Endothelial cell of umbilical vein (primary cell): Measurements from ENCODE around the gene PTGIR. TPM values are rescaled to one million over a fixed set of nuclear protein-coding genes. Genes with fewer than 3 reads are reported as not detected.

ENCODE experiments used
- BruUV-seq: library from RNA; stranded (reverse); fragments of 400-500 nt; replicated peaks from 2 replicates; lab custom pipeline; 2021; lab: Mats Ljungman, UMichigan
- CTCF ChIA-PET: fragments of 300-600, 350-600 bp; sonication (Branson Sonifier 250); formaldehyde crosslinking; loops from one replicate; lab custom pipeline; 2021; ENCODE audit warnings: antibody characterized with exemption, inconsistent platforms; lab: Charles Lee
- POLR2A ChIA-PET: fragments of 300-600, 350-600 bp; sonication (Branson Sonifier 250); formaldehyde crosslinking; loops from one replicate; lab custom pipeline; 2021; ENCODE audit warnings: antibody characterized with exemption, inconsistent platforms; lab: Charles Lee
- DNase-seq: peaks from one replicate; pipeline ENCODE4 v3.0.0-alpha.2; 2011; ENCODE audit warnings: low read depth, low spot score
- FAIRE-seq: peaks from 2 replicates; lab custom pipeline; 2011; peaks lifted over from hg19 to GRCh38; lab: Jason Lieb, UNC
- H2AFZ ChIP-seq: 2 replicates; pipeline ENCODE4 v1.6.0; 2012; ENCODE audit warnings: low read depth, low read length, control low read depth, inconsistent platforms
- H3K27ac ChIP-seq: 2 replicates; pipeline ENCODE4 v1.5.1; 2011; ENCODE audit warnings: low read depth, mild to moderate bottlenecking, control low read depth, low read length, moderate library complexity; ENCODE audit not compliant: insufficient read depth
- H3K27me3 ChIP-seq, 2 experiments: 2 replicates each; pipeline versions ENCODE4 v1.6.0 to v1.6.1; 2011; ENCODE audit warnings: low read length in 2 of 2, mixed read lengths in 1 of 2; ENCODE audit not compliant: control insufficient read depth in 2 of 2, insufficient read depth in 2 of 2
- H3K36me3 ChIP-seq, 2 experiments: 2 replicates in 1 of 2; 3 replicates in 1 of 2; pipeline ENCODE4 v1.5.1; 2011; ENCODE audit warnings: low read length in 2 of 2, mild to moderate bottlenecking in 1 of 2, moderate library complexity in 1 of 2; ENCODE audit not compliant: control insufficient read depth in 2 of 2, insufficient read depth in 2 of 2; ENCODE audit errors: extremely low read depth in 1 of 2
- H3K4me1 ChIP-seq: 3 replicates; pipeline ENCODE4 v1.5.1; 2011; ENCODE audit warnings: mild to moderate bottlenecking, low read length; ENCODE audit not compliant: control insufficient read depth, insufficient read depth; ENCODE audit errors: extremely low read depth
- H3K4me2 ChIP-seq: 2 replicates; pipeline ENCODE4 v1.6.1; 2011; ENCODE audit warnings: low read length, control low read depth, mixed read lengths; ENCODE audit not compliant: insufficient read depth
- H3K4me3 ChIP-seq, 3 experiments: fragments of 200-600 bp in 1 of 3; sonication (generic), shearing (Covaris generic) in 1 of 3; replicated peaks in 1 of 3; 2 replicates each; pipeline ENCODE4 v1.5.1; 2011 to 2016; ENCODE audit warnings: control low read depth in 3 of 3, low read length in 3 of 3, mild to moderate bottlenecking in 2 of 3, inconsistent platforms in 1 of 3, low read depth in 1 of 3, moderate library complexity in 1 of 3; ENCODE audit not compliant: insufficient read depth in 1 of 3
- H3K79me2 ChIP-seq: 2 replicates; pipeline ENCODE4 v1.6.0; 2012; ENCODE audit warnings: low read length, inconsistent platforms; ENCODE audit not compliant: control insufficient read depth, insufficient read depth
- H3K9ac ChIP-seq: replicated peaks from 2 replicates; pipeline ENCODE3; 2011; ENCODE audit warnings: low read length, control low read depth; ENCODE audit not compliant: insufficient read depth; ENCODE audit errors: extremely low read depth
- H3K9me1 ChIP-seq: replicated peaks from 3 replicates; pipeline ENCODE4 v1.6.0; 2011; ENCODE audit warnings: mild to moderate bottlenecking, low read length; ENCODE audit not compliant: control insufficient read depth, insufficient read depth; ENCODE audit errors: extremely low read depth
- H3K9me3 ChIP-seq: replicated peaks from 2 replicates; pipeline ENCODE4 v1.5.1; 2012; ENCODE audit warnings: low read length, inconsistent platforms; ENCODE audit not compliant: control insufficient read depth, insufficient read depth
- H4K20me1 ChIP-seq: replicated peaks from 2 replicates; pipeline ENCODE3; 2011; ENCODE audit warnings: mild to moderate bottlenecking, low read length; ENCODE audit not compliant: control insufficient read depth, insufficient read depth; ENCODE audit errors: extremely low read depth
- CTCF ChIP-seq, 2 donors: IDR thresholded peaks; 1 replicate in 1 of 2; 2 replicates in 1 of 2; pipeline ENCODE4 v1.5.1; 2011; ENCODE audit warnings: low read length in 2 of 2, mild to moderate bottlenecking in 2 of 2, moderate library complexity in 2 of 2, control low read depth in 1 of 2, inconsistent platforms in 1 of 2, low read depth in 1 of 2; ENCODE audit not compliant: insufficient read depth in 1 of 2; ENCODE audit errors: extremely low read depth in 1 of 2
- EZH2 ChIP-seq: IDR thresholded peaks from 2 replicates; pipeline ENCODE4 v1.6.1; 2012; ENCODE audit warnings: borderline replicate concordance, low read depth, mild to moderate bottlenecking, moderate library complexity, low read length, inconsistent platforms; ENCODE audit not compliant: severe bottlenecking
- FOS ChIP-seq: IDR thresholded peaks from 2 replicates; pipeline ENCODE4 v1.6.1; 2011; ENCODE audit warnings: mild to moderate bottlenecking, low read length, moderate library complexity, borderline replicate concordance; ENCODE audit not compliant: insufficient read depth
- GATA2 ChIP-seq: IDR thresholded peaks from 2 replicates; pipeline ENCODE4 v1.7.0; 2011; ENCODE audit warnings: low read depth, mild to moderate bottlenecking, moderate library complexity, mixed read lengths, low read length; ENCODE audit not compliant: insufficient read length, insufficient read depth
- JUN ChIP-seq: IDR thresholded peaks from 2 replicates; pipeline ENCODE4 v1.6.1; 2011; ENCODE audit warnings: borderline replicate concordance, low read depth; ENCODE audit not compliant: insufficient read length, insufficient read depth
- MAX ChIP-seq: IDR thresholded peaks from 2 replicates; pipeline ENCODE4 v1.6.1; 2011; ENCODE audit not compliant: insufficient read depth, insufficient read length
- MYC ChIP-seq: IDR thresholded peaks from one replicate; pipeline ENCODE4 v1.6.1; 2011; ENCODE audit warnings: mild to moderate bottlenecking, low read depth, low read length
- POLR2A ChIP-seq: IDR thresholded peaks from 2 replicates; pipeline ENCODE4 v1.6.1; 2012; ENCODE audit warnings: low read depth, mild to moderate bottlenecking, control low read depth, low read length
- POLR2AphosphoS5 ChIP-seq: IDR thresholded peaks from 2 replicates; pipeline ENCODE4 v1.6.1; 2012; ENCODE audit warnings: low read depth, mild to moderate bottlenecking, control low read depth, low read length, moderate library complexity; ENCODE audit not compliant: insufficient read depth
- dilution Hi-C: fragments of 300-500 bp; cut with MboI; formaldehyde crosslinking; loops from one replicate; pipeline ENCODE4 v1.15.0; 2019; ENCODE audit warnings: low sequenced_read_pairs; ENCODE audit not compliant: extremely low pct_ligation_motif_present
- intact Hi-C: fragments of 100-400 bp; cut with micrococcal nuclease; formaldehyde crosslinking; loops from one replicate; pipeline ENCODE4 v1.10.0; 2022
- polyA plus RNA-seq, 4 experiments: library from polyadenylated mRNA; depleted of rRNA in 3 of 4; stranded (reverse) in 3 of 4; unstranded in 1 of 4; fragments of >200 nt; gene quantifications; 2 replicates each; pipeline versions ENCODE4 v1.2.1 to v1.2.3, GENCODE V29; 2011 to 2012; ENCODE audit warnings: missing spikeins in 1 of 4
- total RNA-seq: library from RNA; stranded (reverse); gene quantifications from 2 replicates; pipeline ENCODE4 v1.2.3, GENCODE V29; 2021

PTGIR gene
- total and polyA plus RNA-seq, 2 donors (not counting 3 experiments of a cell fraction or from before 2014, with no cell fraction given): 0.55 to 2.7 TPM

- no TSS peak for BruUV-seq
- ChIA-PET CTCF (no interaction called here), POLR2A (no interaction called here)
- Histone ChIP-seq H3K9ac (no peak overlapping the region), H3K9me3 (no peaks in the 10 kb centered on the region), H3K4me2 (no peak overlapping the region), H2AFZ (no peak overlapping the region), H3K4me3 (no peak overlapping the region), H3K79me2 (no peaks in the 10 kb centered on the region), H4K20me1 (no peaks in the 10 kb centered on the region), H3K4me1 (peaks cover 4% of the 10 kb centered on the region), H3K36me3 (peaks cover 4 to 8% of the 10 kb centered on the region in 2 experiments), H3K9me1 (no peaks in the 10 kb centered on the region), H3K27me3 (no peaks in the 10 kb centered on the region), H3K27ac (no peak overlapping the region)
- dilution Hi-C loops: no loop called here
- no peak for FAIRE-seq
- TF ChIP-seq MAX (no peak), GATA2 (no peak), JUN (no peak), POLR2A (no peak), FOS (no peak), EZH2 (no peak), POLR2AphosphoS5 (no peak), MYC (no peak), CTCF (IDR thresholded peaks at IDR 0.05; ENCODE audit: extremely low read depth in 1 of 2, insufficient read depth in 1 of 2, low read depth in 1 of 2, low read length in 2 of 2) (no peak)
- DNase-seq: no peak
- intact Hi-C loops: no loop called here
These were observed 43.8 kb upstream of the PTGIR start for GRCh38 chr19:46668662-46669061.
